Peyer's patch (tissue), 4 donors: Measurements from ENCODE around the gene FOLR2.

Source experiments
- POLR2A ChIP-seq, 2 donors: fragments of 450-650 bp; IDR thresholded peaks; one replicate each; pipeline ENCODE4 v1.5.1; 2017; ENCODE audit warnings: antibody characterized with exemption in 2 of 2, mild to moderate bottlenecking in 2 of 2, moderate library complexity in 2 of 2
- TF ChIP-seq, protein P1 (sequence below), 6 experiments: fragments of 450-650 bp in 4 of 6; fragments of 200-600 bp in 2 of 6; sonication (generic) in 1 of 6; IDR thresholded peaks; one replicate each; pipeline ENCODE4 v1.5.1; 2017 to 2019; ENCODE audit warnings: antibody characterized with exemption in 6 of 6, mild to moderate bottlenecking in 3 of 6, moderate library complexity in 1 of 6

GRCh38 chr11:72224564-72225410, 8.2 kb downstream of the FOLR2 start, which contains the start of gene INPPL1:
- TF ChIP-seq, protein P1, sequence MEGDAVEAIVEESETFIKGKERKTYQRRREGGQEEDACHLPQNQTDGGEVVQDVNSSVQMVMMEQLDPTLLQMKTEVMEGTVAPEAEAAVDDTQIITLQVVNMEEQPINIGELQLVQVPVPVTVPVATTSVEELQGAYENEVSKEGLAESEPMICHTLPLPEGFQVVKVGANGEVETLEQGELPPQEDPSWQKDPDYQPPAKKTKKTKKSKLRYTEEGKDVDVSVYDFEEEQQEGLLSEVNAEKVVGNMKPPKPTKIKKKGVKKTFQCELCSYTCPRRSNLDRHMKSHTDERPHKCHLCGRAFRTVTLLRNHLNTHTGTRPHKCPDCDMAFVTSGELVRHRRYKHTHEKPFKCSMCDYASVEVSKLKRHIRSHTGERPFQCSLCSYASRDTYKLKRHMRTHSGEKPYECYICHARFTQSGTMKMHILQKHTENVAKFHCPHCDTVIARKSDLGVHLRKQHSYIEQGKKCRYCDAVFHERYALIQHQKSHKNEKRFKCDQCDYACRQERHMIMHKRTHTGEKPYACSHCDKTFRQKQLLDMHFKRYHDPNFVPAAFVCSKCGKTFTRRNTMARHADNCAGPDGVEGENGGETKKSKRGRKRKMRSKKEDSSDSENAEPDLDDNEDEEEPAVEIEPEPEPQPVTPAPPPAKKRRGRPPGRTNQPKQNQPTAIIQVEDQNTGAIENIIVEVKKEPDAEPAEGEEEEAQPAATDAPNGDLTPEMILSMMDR (IDR thresholded peaks at IDR 0.05) = no peak
- TF ChIP-seq POLR2A (IDR thresholded peaks at IDR 0.05) = no peak
